Measurements from ENCODE around the gene FADS3. TPM values are rescaled to one million over a fixed set of nuclear protein-coding genes. Genes with fewer than 3 reads are reported as not detected.

Gene FADS3
- total and polyA plus RNA-seq, 2 of the 4 experiments (the other 2 are of a cell fraction): 54.5 to 110 TPM

- Histone ChIP-seq H3K4ac (ENCODE audit: low read depth, low read length) (no peak overlapping the region), H2AFZ (replicated peaks; ENCODE audit: low read length, poor library complexity) (no peak overlapping the region), H4K20me1 (ENCODE audit: insufficient read depth, low read length) (peaks cover 11% of the 10 kb centered on the region), H3K9ac (ENCODE audit: low read depth, low read length) (no peak overlapping the region), H3K79me1 (ENCODE audit: low read depth in 1 of 2, low read length in 2 of 2) (peaks cover 10 to 34% of the 10 kb centered on the region in 2 experiments), H3K36me3 (ENCODE audit: control insufficient read depth, insufficient read depth, low read length) (peaks cover 25% of the 10 kb centered on the region), H3K4me2 (ENCODE audit: low read depth, low read length) (no peak overlapping the region), H3K56ac (ENCODE audit: extremely low read depth, insufficient read depth, low read length) (no peak overlapping the region), H2BK15ac (ENCODE audit: low read depth, low read length) (no peak overlapping the region), H3K4me1 (ENCODE audit: control insufficient read depth, insufficient read depth, low read length) (no peaks in the 10 kb centered on the region; the same call in none of the 2 replicates), H2AK5ac (ENCODE audit: low read depth, low read length) (no peak overlapping the region), H3K27ac (ENCODE audit: insufficient read depth, low read length) (no peak overlapping the region), H3K23ac (ENCODE audit: low read depth, low read length) (no peak overlapping the region), H2AK9ac (replicated peaks; ENCODE audit: low read depth, low read length, poor library complexity) (no peak overlapping the region), H4K8ac (ENCODE audit: low read depth in 2 of 2, low read length in 2 of 2) (no peak overlapping the region), H4K91ac (ENCODE audit: insufficient read depth, low read depth, low read length) (no peak overlapping the region), H3K9me1 (ENCODE audit: insufficient read depth, low read length) (peaks cover 18% of the 10 kb centered on the region), H3K27me3 (ENCODE audit: control insufficient read depth, insufficient read depth, low read length) (no peaks in the 10 kb centered on the region), H2BK20ac (ENCODE audit: low read depth, low read length) (no peak overlapping the region), H3K9me3 (ENCODE audit: control insufficient read depth, insufficient read depth, low read length) (no peaks in the 10 kb centered on the region), H3K14ac (replicated peaks; ENCODE audit: low read depth, low read length) (no peak overlapping the region), H2BK120ac (ENCODE audit: low read depth, low read length) (no peak overlapping the region), H2BK5ac (ENCODE audit: low read depth, low read length, poor library complexity, severe bottlenecking) (no peak overlapping the region), H3K18ac (ENCODE audit: low read depth, low read length) (no peak overlapping the region), H3K4me3 (ENCODE audit: insufficient read depth, low read depth, low read length) (no peak overlapping the region), H4K5ac (ENCODE audit: low read depth, low read length) (no peak overlapping the region)
- intact Hi-C loops (cut with micrococcal nuclease) (no loop called here), in situ Hi-C loops (cut with MboI; ENCODE audit: low sequenced_read_pairs) (no loop called here), dilution Hi-C loops (cut with HindIII; ENCODE audit: low sequenced_read_pairs, unreplicated experiment) (no loop called here)
- ChIA-PET CTCF (no interaction called here), POLR2A (ENCODE audit: unreplicated experiment) (no interaction called here)
- DNase-seq: no peak
- no peak for ATAC-seq (ENCODE audit: low read depth)
- WGBS, 2 experiments (ENCODE audit: extremely low coverage in 2 of 2, insufficient read length in 1 of 2): 80% methylated on average over 1 of the region's 7 CpGs; no CpG with 5 or more reads in 1 of the 2 experiments
- no TSS peak for BruUV-seq (replicated peaks)
- TF ChIP-seq CHD1 (IDR thresholded peaks at IDR 0.05; ENCODE audit: low read depth, low read length) (no peak), MAZ (IDR thresholded peaks at IDR 0.05; ENCODE audit: borderline replicate concordance, low read depth, low read length) (no peak), RCOR1 (IDR thresholded peaks at IDR 0.05; ENCODE audit: insufficient replicate concordance, low read length) (no peak), FOS (IDR thresholded peaks at IDR 0.05; ENCODE audit: low read depth, low read length) (no peak), USF2 (IDR thresholded peaks at IDR 0.05; ENCODE audit: low read depth, low read length) (no peak), MAFK (IDR thresholded peaks at IDR 0.05; ENCODE audit: low read depth, low read length) (no peak), CTCF (conservative IDR thresholded peaks at IDR 0.05; ENCODE audit: low read depth, low read length) (no peak), ELK1 (IDR thresholded peaks at IDR 0.05; ENCODE audit: borderline replicate concordance, low read depth, low read length) (no peak), RFX5 (IDR thresholded peaks at IDR 0.05; ENCODE audit: low read depth, low read length) (no peak), NFE2L2 (IDR thresholded peaks at IDR 0.05; ENCODE audit: low read depth, low read length) (no peak), CEBPB (IDR thresholded peaks at IDR 0.05; ENCODE audit: low read depth, low read length) (no peak), MXI1 (IDR thresholded peaks at IDR 0.05; ENCODE audit: borderline replicate concordance, low read depth, low read length) (no peak), SMC3 (IDR thresholded peaks at IDR 0.05; ENCODE audit: low read depth, low read length) (no peak), RAD21 (IDR thresholded peaks at IDR 0.05; ENCODE audit: low read length) (no peak), BHLHE40 (IDR thresholded peaks at IDR 0.05; ENCODE audit: low read depth, low read length) (no peak), POLR2A (IDR thresholded peaks at IDR 0.05; ENCODE audit: low read depth, low read length) (no peak)
These were observed 12.2 kb downstream of the FADS3 start for GRCh38 chr11:61879152-61879551.
